Ovary (tissue), 3 donors: ENCODE data around the gene PABPC1L.

Experiments used
- CTCF ChIP-seq, 3 donors: fragments of 450-650 bp in 2 of 3; fragments of 200-600 bp in 1 of 3; IDR thresholded peaks; one replicate each; pipeline versions ENCODE4 v1.5.1 to v1.8.0; 2016 to 2022; ENCODE audit warnings: antibody characterized with exemption in 3 of 3, mild to moderate bottlenecking in 1 of 3
- EP300 ChIP-seq: sonication (generic); formaldehyde crosslinking; IDR thresholded peaks from one replicate; pipeline ENCODE4 v1.6.1; 2017; ENCODE audit warnings: antibody characterized with exemption
- POLR2A ChIP-seq: fragments of 450-650 bp; IDR thresholded peaks from one replicate; pipeline ENCODE4 v1.6.1; 2017; ENCODE audit warnings: antibody characterized with exemption, mild to moderate bottlenecking, moderate library complexity
- donor health status: DM: no; HTN: no; CAD: no.

- TF ChIP-seq CTCF (IDR thresholded peaks at IDR 0.05) (no peak), EP300 (no peak), POLR2A (no peak)
Measured at GRCh38 chr20:44970243-44970757, 60.4 kb downstream of the PABPC1L start.
